Stimulated activated CD8-positive, alpha-beta memory T cell treated with anti-CD3 and anti-CD28 coated beads, Interleukin-7, amount 100 ng/mL, for 24 hours (primary cell): Measurements from ENCODE around the gene CHRD.

ENCODE experiments used
- DNase-seq: peaks from one replicate; pipeline ENCODE4 v3.0.0-alpha.2; 2020; ENCODE audit warnings: low read depth

CHRD gene

GRCh38 chr3:184360929-184361531, 18.8 kb upstream of the CHRD start:
- DNase-seq: no peak

GRCh38 chr3:184361532-184361931, 18.3 kb upstream of the CHRD start, which contains the start of the genes CLCN2 and POLR2H:
TSS of gene CLCN2 (minus strand) at chr3:184361605. CDS start at chr3:184361479, 126 bp downstream.
TSS of gene POLR2H (plus strand) at chr3:184361710. CDS start at chr3:184363493, 1,783 bp downstream.
- peak; percentile 8 for DNase-seq

DNA sequence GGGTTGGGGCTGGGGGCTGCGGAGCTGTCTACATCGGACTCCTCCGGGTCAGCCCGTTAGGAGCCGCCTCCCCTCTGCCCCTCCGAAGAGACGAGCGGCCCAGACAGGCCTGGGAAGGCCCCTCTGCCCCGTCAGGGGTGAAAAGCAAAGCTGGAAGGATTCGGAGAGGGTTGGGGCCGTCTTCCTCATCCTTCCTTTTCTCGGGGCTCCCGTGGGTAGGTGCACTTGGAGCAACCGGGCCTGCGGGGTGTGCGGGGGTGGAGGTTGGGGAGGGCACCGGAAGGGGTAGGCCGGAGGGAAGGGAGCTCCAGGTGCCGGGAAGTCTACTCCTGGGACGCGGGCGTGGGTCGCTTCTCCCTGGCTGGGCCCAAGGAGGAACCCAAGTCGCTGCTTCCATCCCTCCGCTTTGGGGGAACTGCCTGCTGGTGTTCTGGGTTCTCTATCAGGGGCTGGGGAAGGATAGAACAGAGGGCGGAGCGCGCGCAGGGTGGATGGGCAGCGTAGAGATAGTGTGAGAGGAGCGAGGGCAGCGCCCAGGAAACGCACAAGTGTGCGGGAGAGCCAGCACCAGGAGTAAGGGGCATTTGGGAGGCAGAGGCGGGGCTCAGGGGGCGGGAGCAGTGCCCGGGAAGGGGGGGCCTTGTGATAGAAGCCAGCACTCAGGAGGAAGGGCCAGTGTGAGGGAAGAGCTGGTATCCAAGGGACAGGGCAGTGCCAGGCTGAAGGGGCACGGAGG, 17.8 kb upstream of the CHRD start:
- peak; percentile 20 for DNase-seq

DNA sequence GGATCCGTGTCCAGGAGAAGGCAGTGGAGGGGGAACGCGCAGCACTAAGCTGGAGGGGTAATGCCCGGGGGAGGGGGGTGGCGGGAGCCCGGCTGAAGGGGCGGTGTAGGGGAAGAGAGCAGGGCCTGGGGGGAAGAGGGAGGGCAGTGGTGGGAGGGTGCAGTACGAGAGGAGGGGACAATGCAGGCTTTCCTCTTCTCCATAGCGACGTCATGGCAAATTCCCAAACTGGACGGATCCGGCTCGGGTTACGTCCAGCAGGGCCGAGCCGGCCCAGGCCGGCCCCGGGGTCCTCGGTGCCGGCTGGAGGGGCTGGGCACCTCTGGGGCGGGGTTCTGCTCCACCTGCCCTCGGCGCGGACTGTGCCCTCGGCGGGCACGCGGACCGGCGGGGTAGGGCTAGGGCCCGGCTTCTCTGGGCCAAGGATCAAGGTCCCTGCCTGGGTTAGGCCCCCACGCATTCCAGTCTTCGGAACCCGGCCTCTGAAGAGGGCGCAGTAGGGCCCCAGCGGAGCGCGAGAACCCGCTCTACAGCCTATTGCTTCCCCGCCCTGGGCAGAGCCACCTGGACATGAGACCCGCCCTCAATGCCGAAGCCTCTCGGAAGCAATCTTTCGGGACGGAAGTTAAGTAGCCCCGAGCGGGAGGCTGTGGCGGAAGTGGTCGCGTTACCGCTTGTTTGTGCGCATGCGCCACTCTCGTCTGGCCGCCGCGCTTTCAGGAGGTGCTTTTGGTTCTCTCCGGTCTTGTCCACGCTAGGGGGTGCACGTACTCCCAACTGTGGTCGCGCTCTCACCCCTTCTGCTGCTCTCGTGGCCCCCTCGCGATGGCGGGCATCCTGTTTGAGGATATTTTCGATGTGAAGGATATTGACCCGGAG, 16.9 kb upstream of the CHRD start:
- peak; percentile 93 for DNase-seq

DNA sequence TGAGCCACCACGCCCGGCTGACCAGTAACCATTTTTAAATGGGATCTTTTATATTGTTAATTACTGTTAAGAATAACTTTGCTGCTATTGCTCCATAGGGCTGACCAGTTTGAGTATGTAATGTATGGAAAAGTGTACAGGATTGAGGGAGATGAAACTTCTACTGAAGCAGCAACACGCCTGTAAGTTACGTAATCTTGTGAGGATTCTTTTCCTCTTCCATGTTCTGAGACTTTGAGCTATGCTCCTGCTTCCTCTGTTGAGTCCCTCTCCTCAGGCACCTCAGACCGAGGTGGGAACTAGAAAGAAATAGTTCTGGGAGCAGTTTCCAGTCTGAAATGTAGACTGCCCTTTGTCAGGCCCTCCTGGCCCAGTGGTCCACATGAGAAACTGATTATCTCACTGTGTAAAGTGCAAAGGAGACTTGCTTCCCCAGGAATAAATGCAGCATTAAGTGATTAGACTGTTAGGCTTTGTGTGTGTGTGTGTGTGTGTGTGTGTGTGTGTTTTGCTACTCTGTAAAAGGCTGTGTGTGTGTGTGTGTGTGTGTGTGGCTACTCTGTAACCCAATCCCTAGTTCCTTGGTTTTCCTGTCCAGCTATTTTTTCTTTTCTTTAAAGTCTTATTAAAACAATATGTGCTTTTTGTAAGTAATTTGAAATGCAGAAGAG, 13.1 kb upstream of the CHRD start:
- DNase-seq: no peak

DNA sequence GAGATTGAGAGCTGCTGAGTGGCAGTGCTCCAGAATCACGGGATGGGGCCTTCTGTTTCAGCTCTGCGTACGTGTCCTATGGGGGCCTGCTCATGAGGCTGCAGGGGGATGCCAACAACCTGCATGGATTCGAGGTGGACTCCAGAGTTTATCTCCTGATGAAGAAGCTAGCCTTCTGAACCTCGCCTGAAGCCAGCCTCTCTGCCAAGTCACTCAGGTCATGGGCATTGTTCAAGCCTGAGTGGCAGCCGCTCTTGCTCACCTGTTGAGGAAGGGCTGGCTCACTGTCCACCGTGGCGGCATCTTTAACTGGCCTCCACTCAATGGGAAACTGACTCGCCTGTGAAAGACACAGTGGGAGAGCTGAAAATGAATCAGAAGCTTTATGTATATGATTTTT, 11.7 kb upstream of the CHRD start:
- DNase-seq: no peak

DNA sequence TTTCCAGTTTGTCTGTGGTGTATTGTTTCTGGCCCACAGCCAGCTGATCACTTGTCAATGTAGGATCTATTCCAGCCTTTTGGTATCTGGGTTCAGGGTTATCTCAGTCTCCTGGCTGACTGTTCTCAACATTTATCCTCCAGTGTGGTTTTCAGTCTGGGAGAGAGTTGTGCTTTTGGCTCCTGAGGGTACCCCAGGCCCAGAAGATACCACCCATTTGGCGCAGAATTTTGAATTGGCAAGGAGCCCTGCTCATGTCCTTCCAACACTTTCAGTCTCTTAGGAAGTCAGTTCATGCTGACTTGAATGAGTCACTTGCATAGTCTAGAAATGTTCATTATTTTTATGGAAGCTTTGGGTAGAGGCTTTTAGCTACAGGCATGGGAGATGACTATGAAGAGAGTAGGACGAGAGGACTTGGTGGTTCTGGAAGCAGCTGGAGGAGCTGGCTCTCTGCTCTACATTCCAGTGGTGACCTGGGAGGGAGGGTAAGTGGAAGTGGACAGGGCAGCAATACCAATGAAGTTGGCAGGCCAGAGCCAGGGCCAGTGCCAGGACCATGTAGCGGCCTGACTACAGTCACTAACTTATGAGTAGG, 11.2 kb upstream of the CHRD start:
- DNase-seq: no peak

GRCh38 chr3:184371570-184372018, 8.3 kb upstream of the CHRD start:
- DNase-seq: no peak

- no peak for DNase-seq
Observed at GRCh38 chr3:184372296-184372821, 7.5 kb upstream of the CHRD start.

- DNase-seq: no peak
Observed at GRCh38 chr3:184372911-184373310, 6.9 kb upstream of the CHRD start.

GRCh38 chr3:184373422-184373821, 6.4 kb upstream of the CHRD start:
- DNase-seq: no peak

- no peak for DNase-seq
Observed at GRCh38 chr3:184375747-184376461, 4.0 kb upstream of the CHRD start.

DNA sequence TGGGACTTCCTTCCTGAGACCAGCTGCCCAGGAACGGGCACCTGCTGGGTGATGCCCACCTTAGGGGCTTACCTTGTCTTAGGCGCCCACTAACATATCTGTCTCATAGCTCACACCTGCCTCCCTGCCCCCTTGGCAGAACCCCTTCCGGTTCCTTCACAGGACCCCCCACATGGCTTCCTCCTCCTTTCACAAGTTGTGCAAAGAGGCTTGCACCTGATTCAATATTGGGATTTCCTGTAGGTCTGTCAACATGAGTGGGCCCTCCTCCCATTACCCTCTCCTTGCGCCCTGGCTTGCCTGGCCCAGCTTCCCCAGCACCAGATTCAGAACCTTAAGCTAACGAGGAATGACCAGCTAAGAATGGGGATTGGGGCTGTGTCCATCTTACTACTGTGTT, 2.5 kb upstream of the CHRD start:
- no peak for DNase-seq

GRCh38 chr3:184377882-184378445, 1.9 kb upstream of the CHRD start, which contains the start of gene THPO:
TSS of gene THPO (minus strand) at chr3:184378207. CDS start at chr3:184376259, 1,948 bp downstream.
- DNase-seq: no peak

- no peak for DNase-seq
Observed at GRCh38 chr3:184378651-184379357, 1.1 kb upstream of the CHRD start.

- no peak for DNase-seq
Observed at GRCh38 chr3:184380185-184380626, 352 bp downstream of the CHRD start.

DNA sequence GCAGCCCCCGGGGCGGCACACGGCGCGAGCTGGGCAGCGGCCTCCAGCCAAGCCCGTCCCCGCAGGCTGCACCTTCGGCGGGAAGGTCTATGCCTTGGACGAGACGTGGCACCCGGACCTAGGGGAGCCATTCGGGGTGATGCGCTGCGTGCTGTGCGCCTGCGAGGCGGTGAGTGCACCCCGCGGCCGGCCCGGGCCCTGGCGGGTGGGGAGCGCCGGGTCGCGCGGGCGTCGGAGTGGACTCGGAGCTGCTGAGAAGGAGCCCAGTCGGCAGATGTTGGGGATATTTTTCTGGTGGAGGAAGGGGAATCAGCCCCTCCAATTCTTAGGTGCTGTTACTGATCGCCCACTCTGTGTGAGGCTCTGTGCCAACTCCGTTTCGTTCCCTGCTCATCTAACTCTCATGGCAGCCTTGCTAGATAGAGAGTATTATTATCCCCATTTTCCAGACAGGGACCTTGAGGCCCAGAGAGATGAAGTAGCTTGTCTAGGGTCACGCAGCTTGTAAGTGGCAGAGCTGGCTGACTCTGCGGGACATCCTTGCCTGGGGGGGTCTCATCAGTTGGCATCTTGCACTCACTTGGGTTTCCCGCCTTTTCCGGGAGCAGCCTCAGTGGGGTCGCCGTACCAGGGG, 890 bp downstream of the CHRD start:
- no peak for DNase-seq

GRCh38 chr3:184381261-184382224, 1.7 kb downstream of the CHRD start:
- DNase-seq: no peak
